ENCODE results near the gene AAMP. TPM values are rescaled to one million over a fixed set of nuclear protein-coding genes. Genes with fewer than 3 reads are reported as not detected.
A peak's percentile ranks its signal among the peaks of the same experiment; 100 is the strongest.
"Not testable (repeated sequence)": the region's sequence is repeated elsewhere in the genome, so short reads cannot be mapped to it uniquely, and the experiment has no call there.

The AAMP gene
- 67.9 TPM for polyA plus RNA-seq (2013, experiment 1 of 2; ENCODE audit: insufficient read length)
- polyA plus RNA-seq (2013, experiment 2 of 2; ENCODE audit: insufficient read length) = 71.8 TPM

- peak; percentile 100 for DNase-seq
Measured at GRCh38 chr2:218269900-218270720, at the start of gene AAMP, which contains the start of gene PNKD. Gene AAMP, minus strand, starts transcription at chr2:218270137. Its CDS starts 51 bp downstream, at chr2:218270086. Gene PNKD, plus strand, starts transcription at chr2:218270519. Its CDS starts 17 bp downstream, at chr2:218270536.

GRCh38 chr2:218318241-218318640 is 48.3 kb upstream of the AAMP start:
- no peak for DNase-seq

- DNase-seq = no peak
Measured at GRCh38 chr2:218317835-218318234, 47.9 kb upstream of the AAMP start.

GRCh38 chr2:218317303-218317630 is 47.3 kb upstream of the AAMP start:
- no peak for DNase-seq

- no peak for DNase-seq
Measured at GRCh38 chr2:218315397-218315796, 45.5 kb upstream of the AAMP start.

GRCh38 chr2:218314764-218315163 is 44.8 kb upstream of the AAMP start:
- DNase-seq = not testable (repeated sequence)

- no peak for DNase-seq
Measured at GRCh38 chr2:218313356-218313755, 43.4 kb upstream of the AAMP start.

- DNase-seq = no peak
Measured at GRCh38 chr2:218312267-218312756, 42.4 kb upstream of the AAMP start.

GRCh38 chr2:218311541-218312266 is 41.8 kb upstream of the AAMP start:
- DNase-seq = not testable (repeated sequence)

GRCh38 chr2:218310853-218311540 is 41.1 kb upstream of the AAMP start:
- DNase-seq = no peak

- no peak for DNase-seq
Measured at GRCh38 chr2:218307415-218308090, 37.6 kb upstream of the AAMP start.

GRCh38 chr2:218306184-218306920 is 36.4 kb upstream of the AAMP start:
- DNase-seq = no peak

- no peak for DNase-seq
Measured at GRCh38 chr2:218305383-218305782, 35.4 kb upstream of the AAMP start.

- peak; percentile 76 for DNase-seq
Measured at GRCh38 chr2:218301176-218301819, 31.4 kb upstream of the AAMP start.

- DNase-seq = no peak
Measured at GRCh38 chr2:218300141-218300540, 30.2 kb upstream of the AAMP start.

GRCh38 chr2:218298314-218298875 is 28.5 kb upstream of the AAMP start:
- no peak for DNase-seq

- no peak for DNase-seq
Measured at GRCh38 chr2:218296847-218297246, 26.9 kb upstream of the AAMP start.

- DNase-seq = no peak
Measured at GRCh38 chr2:218296200-218296599, 26.3 kb upstream of the AAMP start.

GRCh38 chr2:218295029-218295428 is 25.1 kb upstream of the AAMP start:
- no peak for DNase-seq

- no peak for DNase-seq
Measured at GRCh38 chr2:218294430-218295022, 24.6 kb upstream of the AAMP start.
